GM19025 (cell line): ENCODE measurements around the gene HSD17B1.

Experiments used
- ATAC-seq: cut with Tn5 transposase; IDR thresholded peaks from one replicate; pipeline ENCODE4 v1.9.1; 2021; ENCODE audit warnings: mild to moderate bottlenecking, low read depth, moderate library complexity; ENCODE audit not compliant: unreplicated experiment

Gene HSD17B1

DNA sequence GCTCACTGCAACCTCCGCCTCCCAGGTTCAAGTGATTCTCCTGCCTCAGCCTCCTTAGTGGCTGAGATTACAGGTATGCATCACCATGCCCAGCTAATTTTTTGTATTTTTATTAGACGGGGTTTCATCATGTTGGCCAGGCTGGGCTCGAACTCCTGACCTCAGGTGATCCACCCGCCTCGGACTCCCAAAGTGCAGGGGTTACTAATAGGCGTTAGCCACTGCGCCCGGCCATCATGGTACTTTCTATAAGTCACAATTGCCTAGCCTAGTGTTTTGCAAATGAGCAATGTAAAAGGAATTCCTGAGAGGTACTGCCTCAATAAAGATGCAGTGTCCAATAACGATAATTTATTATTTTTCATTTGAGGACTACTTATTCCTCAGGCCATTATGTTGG lies 38.7 kb downstream of the HSD17B1 start:
- ATAC-seq = no peak

DNA sequence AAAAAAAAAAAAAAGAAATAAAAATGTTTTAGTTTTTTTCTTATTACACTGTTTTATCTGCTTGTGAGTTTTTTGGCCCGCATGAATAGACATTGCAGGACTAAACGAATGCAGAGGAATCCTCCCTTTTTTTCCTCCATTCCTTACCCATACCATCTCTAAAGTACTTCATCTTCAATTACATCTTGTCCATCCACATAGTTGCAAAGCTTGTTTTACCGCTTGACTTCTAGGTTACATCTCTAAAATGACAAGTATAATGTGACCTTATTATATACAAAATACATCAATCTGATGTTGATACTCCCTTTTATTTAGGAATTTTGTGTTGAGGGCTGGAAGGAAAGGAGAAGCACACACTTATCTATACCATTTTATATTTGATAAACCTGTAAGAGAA lies 43.7 kb downstream of the HSD17B1 start:
- no peak for ATAC-seq

GRCh38 chr17:42598905-42599304 lies 46.2 kb downstream of the HSD17B1 start:
- no peak for ATAC-seq

- ATAC-seq = no peak
Measured at GRCh38 chr17:42603318-42603717, 50.6 kb downstream of the HSD17B1 start.
